ENCODE data around the gene CYTH4. TPM values are rescaled to one million over a fixed set of nuclear protein-coding genes. Genes with fewer than 3 reads are reported as not detected.

The CYTH4 gene
- polyA plus RNA-seq, 4 donors = 1.1 to 5.4 (median 3.6) TPM

GRCh38 chr22:37318364-37319109 is 36.2 kb downstream of the CYTH4 start:
- DNase-seq (no peak), FAIRE-seq (no peak)
- WGBS, 3 donors = 70 to 72% (median 72%) methylated on average over 18 of the region's 18 CpGs
- H3K27me3 ChIP-seq (ENCODE audit: control insufficient read depth in 3 of 3, insufficient read depth in 3 of 3, low read length in 3 of 3) = peaks cover 0 to 5% (median 0%) of the 10 kb centered on the region in 3 donors
- peaks cover 0 to 27% (median 5%) of the 10 kb centered on the region in 3 donors for H3K4me1 ChIP-seq (ENCODE audit: control insufficient read depth in 3 of 3, insufficient read depth in 2 of 3, low read depth in 1 of 3, low read length in 2 of 3)
- H3K4me3 ChIP-seq (ENCODE audit: low read depth in 1 of 3, low read length in 3 of 3) = no peak overlapping the region
- H3K27ac ChIP-seq (ENCODE audit: low read depth in 1 of 3, low read length in 2 of 3) = no peak overlapping the region
- no peaks in the 10 kb centered on the region for H3K9me3 ChIP-seq (ENCODE audit: control insufficient read depth in 2 of 2, insufficient read depth in 1 of 2, low read depth in 1 of 2, low read length in 1 of 2)
- no peaks in the 10 kb centered on the region for H3K36me3 ChIP-seq (ENCODE audit: control insufficient read depth in 3 of 3, insufficient read depth in 2 of 3, low read depth in 1 of 3, low read length in 3 of 3)

- no peak overlapping the region for H3K4me3 ChIP-seq (ENCODE audit: low read depth in 1 of 3, low read length in 3 of 3)
- 74 to 83% (median 76%) methylated on average over 6 to 10 of the region's 10 CpGs for WGBS, 3 donors
- DNase-seq = no peak
- FAIRE-seq = no peak
- no peak overlapping the region for H3K27ac ChIP-seq (ENCODE audit: low read depth in 1 of 3, low read length in 2 of 3)
- H3K27me3 ChIP-seq (ENCODE audit: control insufficient read depth in 3 of 3, insufficient read depth in 3 of 3, low read length in 3 of 3) = peaks cover 0 to 8% (median 4%) of the 10 kb centered on the region in 3 donors
- H3K4me1 ChIP-seq (ENCODE audit: control insufficient read depth in 3 of 3, insufficient read depth in 2 of 3, low read depth in 1 of 3, low read length in 2 of 3) = peaks cover 0 to 35% (median 7%) of the 10 kb centered on the region in 3 donors
- H3K9me3 ChIP-seq (ENCODE audit: control insufficient read depth in 2 of 2, insufficient read depth in 1 of 2, low read depth in 1 of 2, low read length in 1 of 2) = no peaks in the 10 kb centered on the region
- no peaks in the 10 kb centered on the region for H3K36me3 ChIP-seq (ENCODE audit: control insufficient read depth in 3 of 3, insufficient read depth in 2 of 3, low read depth in 1 of 3, low read length in 3 of 3)
Measured at GRCh38 chr22:37319469-37319868, 37.2 kb downstream of the CYTH4 start.

- WGBS, 3 donors = 47 to 69% (median 58%) methylated on average over 16 of the region's 16 CpGs
- no peak overlapping the region for H3K27ac ChIP-seq (ENCODE audit: low read depth in 1 of 3, low read length in 2 of 3)
- no peak for FAIRE-seq
- H3K4me3 ChIP-seq (ENCODE audit: low read depth in 1 of 3, low read length in 3 of 3) = no peak overlapping the region
- no peaks in the 10 kb centered on the region for H3K36me3 ChIP-seq (ENCODE audit: control insufficient read depth in 3 of 3, insufficient read depth in 2 of 3, low read depth in 1 of 3, low read length in 3 of 3)
- peaks cover 0 to 45% (median 7%) of the 10 kb centered on the region in 3 donors for H3K4me1 ChIP-seq (ENCODE audit: control insufficient read depth in 3 of 3, insufficient read depth in 2 of 3, low read depth in 1 of 3, low read length in 2 of 3)
- H3K9me3 ChIP-seq (ENCODE audit: control insufficient read depth in 2 of 2, insufficient read depth in 1 of 2, low read depth in 1 of 2, low read length in 1 of 2) = no peaks in the 10 kb centered on the region
- H3K27me3 ChIP-seq (ENCODE audit: control insufficient read depth in 3 of 3, insufficient read depth in 3 of 3, low read length in 3 of 3) = peaks cover 0 to 11% (median 11%) of the 10 kb centered on the region in 3 donors
- DNase-seq = peak in 1 of 2 donors; percentile 66
Measured at GRCh38 chr22:37320726-37321677, 38.7 kb downstream of the CYTH4 start.

- no peaks in the 10 kb centered on the region for H3K36me3 ChIP-seq (ENCODE audit: control insufficient read depth in 3 of 3, insufficient read depth in 2 of 3, low read depth in 1 of 3, low read length in 3 of 3)
- H3K27me3 ChIP-seq (ENCODE audit: control insufficient read depth in 3 of 3, insufficient read depth in 3 of 3, low read length in 3 of 3) = peaks cover 0 to 12% (median 11%) of the 10 kb centered on the region in 3 donors
- WGBS, 3 donors = 3 to 7% (median 5%) methylated on average over 50 to 51 of the region's 51 CpGs
- peak overlapping the region in 1 of 3 donors; percentile 37 for H3K4me3 ChIP-seq (ENCODE audit: low read depth in 1 of 3, low read length in 3 of 3)
- FAIRE-seq (no peak), DNase-seq (peak; percentile 59 to 71)
- H3K9me3 ChIP-seq (ENCODE audit: control insufficient read depth in 2 of 2, insufficient read depth in 1 of 2, low read depth in 1 of 2, low read length in 1 of 2) = no peaks in the 10 kb centered on the region
- H3K27ac ChIP-seq (ENCODE audit: low read depth in 1 of 3, low read length in 2 of 3) = peak overlapping the region; percentile 72 to 90 (median 88)
- peaks cover 0 to 60% (median 7%) of the 10 kb centered on the region in 3 donors for H3K4me1 ChIP-seq (ENCODE audit: control insufficient read depth in 3 of 3, insufficient read depth in 2 of 3, low read depth in 1 of 3, low read length in 2 of 3)
Measured at GRCh38 chr22:37324340-37325038, 42.2 kb downstream of the CYTH4 start.

GRCh38 chr22:37325039-37325395 is 42.7 kb downstream of the CYTH4 start:
- Histone ChIP-seq H3K27me3 (ENCODE audit: control insufficient read depth in 3 of 3, insufficient read depth in 3 of 3, low read length in 3 of 3) (peaks cover 0 to 14% (median 12%) of the 10 kb centered on the region in 3 donors), H3K27ac (ENCODE audit: low read depth in 1 of 3, low read length in 2 of 3) (peak overlapping the region in 2 of 3 donors; percentile 72 to 90), H3K9me3 (ENCODE audit: control insufficient read depth in 2 of 2, insufficient read depth in 1 of 2, low read depth in 1 of 2, low read length in 1 of 2) (no peaks in the 10 kb centered on the region), H3K4me1 (ENCODE audit: control insufficient read depth in 3 of 3, insufficient read depth in 2 of 3, low read depth in 1 of 3, low read length in 2 of 3) (peaks cover 0 to 65% (median 7%) of the 10 kb centered on the region in 3 donors), H3K36me3 (ENCODE audit: control insufficient read depth in 3 of 3, insufficient read depth in 2 of 3, low read depth in 1 of 3, low read length in 3 of 3) (no peaks in the 10 kb centered on the region), H3K4me3 (ENCODE audit: low read depth in 1 of 3, low read length in 3 of 3) (peak overlapping the region in 1 of 3 donors; percentile 37)
- 5 to 9% (median 6%) methylated on average over 20 to 21 of the region's 21 CpGs for WGBS, 3 donors
- DNase-seq (no peak), FAIRE-seq (no peak)

GRCh38 chr22:37326726-37327125 is 44.4 kb downstream of the CYTH4 start:
- DNase-seq (peak; percentile 78 to 95), FAIRE-seq (no peak)
- H3K4me1 ChIP-seq (ENCODE audit: control insufficient read depth in 3 of 3, insufficient read depth in 2 of 3, low read depth in 1 of 3, low read length in 2 of 3) = peaks cover 0 to 68% (median 5%) of the 10 kb centered on the region in 3 donors
- H3K27ac ChIP-seq (ENCODE audit: low read depth in 1 of 3, low read length in 2 of 3) = peak overlapping the region in 2 of 3 donors; percentile 5 to 38
- H3K4me3 ChIP-seq (ENCODE audit: low read depth in 1 of 3, low read length in 3 of 3) = no peak overlapping the region
- peaks cover 0 to 14% (median 12%) of the 10 kb centered on the region in 3 donors for H3K27me3 ChIP-seq (ENCODE audit: control insufficient read depth in 3 of 3, insufficient read depth in 3 of 3, low read length in 3 of 3)
- H3K36me3 ChIP-seq (ENCODE audit: control insufficient read depth in 3 of 3, insufficient read depth in 2 of 3, low read depth in 1 of 3, low read length in 3 of 3) = no peaks in the 10 kb centered on the region
- no peaks in the 10 kb centered on the region for H3K9me3 ChIP-seq (ENCODE audit: control insufficient read depth in 2 of 2, insufficient read depth in 1 of 2, low read depth in 1 of 2, low read length in 1 of 2)
- WGBS, 3 donors = 18 to 39% (median 38%) methylated on average over 6 to 7 of the region's 7 CpGs

GRCh38 chr22:37328017-37328416 is 45.7 kb downstream of the CYTH4 start:
- no peaks in the 10 kb centered on the region for H3K9me3 ChIP-seq (ENCODE audit: control insufficient read depth in 2 of 2, insufficient read depth in 1 of 2, low read depth in 1 of 2, low read length in 1 of 2)
- 46 to 83% (median 68%) methylated on average over 8 of the region's 8 CpGs for WGBS, 3 donors
- H3K4me3 ChIP-seq (ENCODE audit: low read depth in 1 of 3, low read length in 3 of 3) = no peak overlapping the region
- DNase-seq (peak in 1 of 2 donors; percentile 73), FAIRE-seq (no peak)
- peaks cover 0 to 60% (median 5%) of the 10 kb centered on the region in 3 donors for H3K4me1 ChIP-seq (ENCODE audit: control insufficient read depth in 3 of 3, insufficient read depth in 2 of 3, low read depth in 1 of 3, low read length in 2 of 3)
- peaks cover 0 to 23% (median 10%) of the 10 kb centered on the region in 3 donors for H3K27me3 ChIP-seq (ENCODE audit: control insufficient read depth in 3 of 3, insufficient read depth in 3 of 3, low read length in 3 of 3)
- H3K27ac ChIP-seq (ENCODE audit: low read depth in 1 of 3, low read length in 2 of 3) = no peak overlapping the region
- no peaks in the 10 kb centered on the region for H3K36me3 ChIP-seq (ENCODE audit: control insufficient read depth in 3 of 3, insufficient read depth in 2 of 3, low read depth in 1 of 3, low read length in 3 of 3)
